Caco-2 (cell line): ENCODE results near the gene NPLOC4. TPM values are rescaled to one million over a fixed set of nuclear protein-coding genes. Genes with fewer than 3 reads are reported as not detected.

ENCODE experiments used
- BruUV-seq: library from RNA; stranded (reverse); fragments of 400-500 nt; replicated peaks from 2 replicates; lab custom pipeline; 2021; lab: Mats Ljungman, UMichigan
- CTCF ChIA-PET: fragments of 300-600 bp; sonication (Branson Sonifier 250); formaldehyde crosslinking; loops from one replicate; lab custom pipeline; 2022; ENCODE audit warnings: antibody characterized with exemption; lab: Charles Lee
- POLR2A ChIA-PET: fragments of 300-600 bp; sonication (Branson Sonifier 250); formaldehyde crosslinking; loops from one replicate; lab custom pipeline; 2022; ENCODE audit warnings: antibody characterized with exemption; lab: Charles Lee
- DNase-seq, 2 experiments: peaks; one replicate each; pipeline versions ENCODE4 v3.0.0 to v3.0.0-alpha.2; 2020 to 2022
- H3K27me3 ChIP-seq: replicated peaks from 2 replicates; pipeline ENCODE4 v1.6.0; 2011; ENCODE audit warnings: low read length; ENCODE audit not compliant: control insufficient read depth, insufficient read depth
- H3K36me3 ChIP-seq: 2 replicates; pipeline ENCODE4 v1.5.1; 2011; ENCODE audit warnings: low read length; ENCODE audit not compliant: control insufficient read depth, insufficient read depth
- H3K4me1 ChIP-seq: fragments of 250-450 bp; sonication (Bioruptor Pico); 2 replicates; pipeline ENCODE4 v1.5.1; 2020; ENCODE audit warnings: mild to moderate bottlenecking
- H3K4me3 ChIP-seq: 2 replicates; pipeline ENCODE4 v1.5.1; 2011; ENCODE audit warnings: low read depth, mild to moderate bottlenecking, control low read depth, low read length
- H3K9me3 ChIP-seq: fragments of 250-450 bp; sonication (Bioruptor Pico); 2 replicates; pipeline ENCODE4 v1.5.1; 2020; ENCODE audit warnings: mild to moderate bottlenecking, moderate library complexity
- H3K27ac Mint-ChIP-seq: one replicate; pipeline ENCODE4 v1.8.0; 2022; ENCODE audit warnings: mixed read lengths; ENCODE audit not compliant: unreplicated experiment
- H3K27me3 Mint-ChIP-seq: one replicate; pipeline ENCODE4 v1.8.0; 2022; ENCODE audit warnings: mixed read lengths; ENCODE audit not compliant: insufficient read depth, unreplicated experiment
- H3K36me3 Mint-ChIP-seq: one replicate; pipeline ENCODE4 v1.8.0; 2022; ENCODE audit warnings: mild to moderate bottlenecking, mixed read lengths; ENCODE audit not compliant: insufficient read depth, unreplicated experiment
- H3K4me1 Mint-ChIP-seq: one replicate; pipeline ENCODE4 v1.8.0; 2022; ENCODE audit warnings: low read depth, mixed read lengths; ENCODE audit not compliant: unreplicated experiment
- H3K4me3 Mint-ChIP-seq: one replicate; pipeline ENCODE4 v1.8.0; 2022; ENCODE audit warnings: mild to moderate bottlenecking, moderate library complexity, mixed read lengths; ENCODE audit not compliant: unreplicated experiment
- H3K9me3 Mint-ChIP-seq: one replicate; pipeline ENCODE4 v1.8.0; 2022; ENCODE audit warnings: mixed read lengths; ENCODE audit not compliant: unreplicated experiment
- CTCF ChIP-seq, 2 experiments: fragments of 200-600 bp in 1 of 2; IDR thresholded peaks; 1 replicate in 1 of 2; 2 replicates in 1 of 2; pipeline versions ENCODE4 v1.5.1 to v1.8.0; 2011 to 2022; ENCODE audit warnings: antibody characterized with exemption in 1 of 2, control low read depth in 1 of 2, inconsistent platforms in 1 of 2, low read depth in 1 of 2, low read length in 1 of 2, mild to moderate bottlenecking in 1 of 2, moderate library complexity in 1 of 2; ENCODE audit not compliant: insufficient read depth in 1 of 2, severe bottlenecking in 1 of 2, unreplicated experiment in 1 of 2
- intact Hi-C: fragments of 100-400 bp; cut with micrococcal nuclease; formaldehyde crosslinking; loops from one replicate; pipeline ENCODE4 v1.10.0; 2022; ENCODE audit not compliant: unreplicated experiment
- total RNA-seq: library from RNA; stranded (reverse); gene quantifications from 2 replicates; pipeline ENCODE4 v1.2.3, GENCODE V29; 2022

The NPLOC4 gene
- total RNA-seq, 1 experiment from 2014 or later = 139 TPM

DNA sequence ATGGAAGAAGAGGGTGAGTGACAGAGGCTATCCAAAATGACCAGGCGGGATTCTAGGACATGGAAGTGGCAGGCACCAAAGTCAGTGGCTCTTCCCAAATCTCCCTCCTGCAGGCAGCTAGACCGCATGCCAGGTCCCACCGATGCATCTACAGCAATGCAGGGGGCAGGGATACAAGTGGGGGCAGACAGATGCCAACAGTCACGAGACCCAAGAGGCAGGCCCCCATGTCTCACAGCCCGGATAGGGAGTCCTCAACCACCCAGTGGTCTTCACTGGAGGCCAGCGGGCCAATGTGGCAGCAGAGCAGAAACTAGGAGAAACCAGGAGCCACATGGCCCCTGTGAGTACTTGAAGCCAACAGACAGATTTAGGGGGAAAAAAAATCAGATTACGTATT, 20.0 kb downstream of the NPLOC4 start:
- no peak for DNase-seq
- intact Hi-C loops = no loop called here
- no peak for TF ChIP-seq CTCF (IDR thresholded peaks at IDR 0.05; ENCODE audit: insufficient read depth in 1 of 2, low read depth in 1 of 2, low read length in 1 of 2, severe bottlenecking in 1 of 2, unreplicated experiment in 1 of 2)
- Mint-ChIP-seq H3K4me1 (no peaks in the 10 kb centered on the region), H3K4me3 (no peak overlapping the region), H3K9me3 (peaks cover 10% of the 10 kb centered on the region), H3K27ac (no peak overlapping the region), H3K27me3 (no peaks in the 10 kb centered on the region), H3K36me3 (peaks cover 95% of the 10 kb centered on the region)
- POLR2A ChIA-PET = no interaction called here
- Histone ChIP-seq H3K27me3 (no peaks in the 10 kb centered on the region), H3K9me3 (no peaks in the 10 kb centered on the region), H3K4me3 (no peak overlapping the region), H3K36me3 (peaks cover 2% of the 10 kb centered on the region; the same call in 1 of the 2 replicates), H3K4me1 (no peaks in the 10 kb centered on the region)
- no TSS peak for BruUV-seq
- CTCF ChIA-PET = no interaction called here

GRCh38 chr17:81615401-81615930, 21.4 kb downstream of the NPLOC4 start:
- peaks cover 95% of the 10 kb centered on the region for H3K36me3 Mint-ChIP-seq
- no peaks in the 10 kb centered on the region for H3K36me3 ChIP-seq
- peaks cover 10% of the 10 kb centered on the region for H3K9me3 Mint-ChIP-seq
- H3K27me3 Mint-ChIP-seq = no peaks in the 10 kb centered on the region
- intact Hi-C loops = no loop called here
- no peak for TF ChIP-seq CTCF (IDR thresholded peaks at IDR 0.05; ENCODE audit: insufficient read depth in 1 of 2, low read depth in 1 of 2, low read length in 1 of 2, severe bottlenecking in 1 of 2, unreplicated experiment in 1 of 2)
- H3K4me1 ChIP-seq = no peaks in the 10 kb centered on the region
- ChIA-PET POLR2A (no interaction called here), CTCF (interaction anchor here (1.2 kb wide), 1 partner anchor 17 kb away, joined by 3 read pairs; no protein-coding TSS in a partner anchor)
- no peak for DNase-seq
- no peaks in the 10 kb centered on the region for H3K9me3 ChIP-seq
- no peaks in the 10 kb centered on the region for H3K27me3 ChIP-seq
- H3K4me3 ChIP-seq = no peak overlapping the region
- BruUV-seq = no TSS peak
- no peak overlapping the region for H3K4me3 Mint-ChIP-seq
- no peaks in the 10 kb centered on the region for H3K4me1 Mint-ChIP-seq
- no peak overlapping the region for H3K27ac Mint-ChIP-seq

GRCh38 chr17:81612172-81612970, 24.5 kb downstream of the NPLOC4 start:
- Histone ChIP-seq H3K27me3 (no peaks in the 10 kb centered on the region), H3K4me1 (no peaks in the 10 kb centered on the region), H3K4me3 (no peak overlapping the region), H3K36me3 (peaks cover 6% of the 10 kb centered on the region), H3K9me3 (no peaks in the 10 kb centered on the region)
- ChIA-PET POLR2A (interaction anchor here (0.5 kb wide), 1 partner anchor 51 kb away, joined by 3 read pairs; no protein-coding TSS in a partner anchor), CTCF (no interaction called here)
- H3K36me3 Mint-ChIP-seq = peaks cover 100% of the 10 kb centered on the region
- no TSS peak for BruUV-seq
- no peak for DNase-seq
- intact Hi-C loops = no loop called here
- no peaks in the 10 kb centered on the region for H3K4me1 Mint-ChIP-seq
- no peaks in the 10 kb centered on the region for H3K27me3 Mint-ChIP-seq
- H3K27ac Mint-ChIP-seq = no peak overlapping the region
- TF ChIP-seq CTCF (IDR thresholded peaks at IDR 0.05; ENCODE audit: insufficient read depth in 1 of 2, low read depth in 1 of 2, low read length in 1 of 2, severe bottlenecking in 1 of 2, unreplicated experiment in 1 of 2) = no peak
- peaks cover 10% of the 10 kb centered on the region for H3K9me3 Mint-ChIP-seq
- no peak overlapping the region for H3K4me3 Mint-ChIP-seq
